Thoracic aorta (tissue), 2 donors: ENCODE measurements around the gene PDILT. TPM values are rescaled to one million over a fixed set of nuclear protein-coding genes. Genes with fewer than 3 reads are reported as not detected.

Experiments
- ATAC-seq: fragments of 150-250 bp; one replicate; pipeline ENCODE4 v1.8.0; 2017; ENCODE audit warnings: low read depth; ENCODE audit not compliant: insufficient number of reproducible peaks, low FRiP score
- DNase-seq: peaks from one replicate; pipeline ENCODE4 v3.0.0-alpha.2; 2020; ENCODE audit warnings: low spot score
- H3K27ac ChIP-seq, 2 donors: fragments of 200-600 bp; sonication (generic); 1 replicate in 1 of 2; 2 replicates in 1 of 2; pipeline ENCODE4 v1.5.1; 2016; ENCODE audit warnings: mild to moderate bottlenecking in 2 of 2, moderate library complexity in 2 of 2
- H3K27me3 ChIP-seq: fragments of 200-600 bp; sonication (generic); replicated peaks from 2 replicates; pipeline ENCODE4 v1.6.0; 2016; ENCODE audit warnings: mild to moderate bottlenecking; ENCODE audit not compliant: insufficient read depth
- H3K36me3 ChIP-seq: fragments of 200-600 bp; sonication (generic); one replicate; pipeline ENCODE4 v1.5.1; 2016
- H3K4me1 ChIP-seq, 2 donors: fragments of 200-600 bp; sonication (generic); 1 replicate in 1 of 2; 2 replicates in 1 of 2; pipeline versions ENCODE4 v1.5.1 to v1.6.0; 2016; ENCODE audit warnings: low read depth in 2 of 2, mild to moderate bottlenecking in 1 of 2; ENCODE audit not compliant: control insufficient read depth in 1 of 2
- H3K4me3 ChIP-seq: fragments of 200-600 bp; sonication (generic); 2 replicates; pipeline ENCODE4 v1.5.1; 2016; ENCODE audit warnings: mild to moderate bottlenecking
- H3K9me3 ChIP-seq: fragments of 200-600 bp; sonication (generic); 2 replicates; pipeline ENCODE4 v1.5.1; 2016
- total RNA-seq, 2 donors: library from RNA; depleted of rRNA; stranded (reverse); fragments of >200 nt; gene quantifications; one replicate each; pipeline versions ENCODE4 v1.1.0 to v1.2.3, GENCODE V29; 2016
- TF ChIP-seq, protein P1 (sequence below): fragments of 200-600 bp; sonication (generic); IDR thresholded peaks from one replicate; pipeline ENCODE4 v1.5.1; 2019; ENCODE audit warnings: antibody characterized with exemption

The PDILT gene
- total RNA-seq, 2 donors from 2014 or later = not detected

GRCh38 chr16:20401475-20402016 lies 3.0 kb downstream of the PDILT start:
- Histone ChIP-seq H3K27me3 (no peaks in the 10 kb centered on the region), H3K4me1 (no peaks in the 10 kb centered on the region), H3K4me3 (no peak overlapping the region), H3K36me3 (no peaks in the 10 kb centered on the region), H3K9me3 (no peaks in the 10 kb centered on the region), H3K27ac (no peak overlapping the region)
- no peak for ATAC-seq
- no peak for DNase-seq
- TF ChIP-seq, protein P1, sequence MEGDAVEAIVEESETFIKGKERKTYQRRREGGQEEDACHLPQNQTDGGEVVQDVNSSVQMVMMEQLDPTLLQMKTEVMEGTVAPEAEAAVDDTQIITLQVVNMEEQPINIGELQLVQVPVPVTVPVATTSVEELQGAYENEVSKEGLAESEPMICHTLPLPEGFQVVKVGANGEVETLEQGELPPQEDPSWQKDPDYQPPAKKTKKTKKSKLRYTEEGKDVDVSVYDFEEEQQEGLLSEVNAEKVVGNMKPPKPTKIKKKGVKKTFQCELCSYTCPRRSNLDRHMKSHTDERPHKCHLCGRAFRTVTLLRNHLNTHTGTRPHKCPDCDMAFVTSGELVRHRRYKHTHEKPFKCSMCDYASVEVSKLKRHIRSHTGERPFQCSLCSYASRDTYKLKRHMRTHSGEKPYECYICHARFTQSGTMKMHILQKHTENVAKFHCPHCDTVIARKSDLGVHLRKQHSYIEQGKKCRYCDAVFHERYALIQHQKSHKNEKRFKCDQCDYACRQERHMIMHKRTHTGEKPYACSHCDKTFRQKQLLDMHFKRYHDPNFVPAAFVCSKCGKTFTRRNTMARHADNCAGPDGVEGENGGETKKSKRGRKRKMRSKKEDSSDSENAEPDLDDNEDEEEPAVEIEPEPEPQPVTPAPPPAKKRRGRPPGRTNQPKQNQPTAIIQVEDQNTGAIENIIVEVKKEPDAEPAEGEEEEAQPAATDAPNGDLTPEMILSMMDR = no peak

GRCh38 chr16:20401066-20401465 lies 3.5 kb downstream of the PDILT start:
- H3K27ac ChIP-seq = no peak overlapping the region
- DNase-seq (no peak), ATAC-seq (no peak)
- H3K27me3 ChIP-seq = no peaks in the 10 kb centered on the region
- no peaks in the 10 kb centered on the region for H3K9me3 ChIP-seq
- TF ChIP-seq, protein P1 = no peak
- H3K36me3 ChIP-seq = no peaks in the 10 kb centered on the region
- no peak overlapping the region for H3K4me3 ChIP-seq
- no peaks in the 10 kb centered on the region for H3K4me1 ChIP-seq

- H3K4me1 ChIP-seq = peaks cover 4 to 5% of the 10 kb centered on the region in 2 donors
- H3K27me3 ChIP-seq = no peaks in the 10 kb centered on the region
- ATAC-seq (no peak), DNase-seq (no peak)
- TF ChIP-seq, protein P1 = no peak
- H3K9me3 ChIP-seq = no peaks in the 10 kb centered on the region
- no peak overlapping the region for H3K4me3 ChIP-seq
- H3K36me3 ChIP-seq = no peaks in the 10 kb centered on the region
- H3K27ac ChIP-seq = no peak overlapping the region
Measured at GRCh38 chr16:20399185-20399584, 5.4 kb downstream of the PDILT start.

DNA sequence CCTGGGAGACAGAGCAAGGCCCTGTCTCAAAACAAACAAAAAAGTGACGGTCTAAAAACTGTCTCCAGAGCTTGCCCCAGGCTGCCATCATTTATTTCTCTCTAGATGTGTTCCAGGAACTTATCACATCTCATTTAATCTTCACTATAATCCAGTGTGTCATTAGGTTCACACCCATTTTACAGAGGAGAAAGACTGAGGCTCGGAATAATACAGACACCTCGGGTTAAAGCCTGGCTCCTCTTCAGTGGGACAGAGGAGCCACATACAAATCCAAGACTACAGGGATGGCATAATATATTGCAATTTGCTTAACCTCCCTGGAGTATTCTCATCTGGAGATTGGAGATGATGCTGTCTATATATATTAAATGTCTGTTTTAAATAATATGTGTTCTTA lies 5.9 kb downstream of the PDILT start:
- no peak for DNase-seq
- H3K36me3 ChIP-seq = no peaks in the 10 kb centered on the region
- TF ChIP-seq, protein P1 = no peak

DNA sequence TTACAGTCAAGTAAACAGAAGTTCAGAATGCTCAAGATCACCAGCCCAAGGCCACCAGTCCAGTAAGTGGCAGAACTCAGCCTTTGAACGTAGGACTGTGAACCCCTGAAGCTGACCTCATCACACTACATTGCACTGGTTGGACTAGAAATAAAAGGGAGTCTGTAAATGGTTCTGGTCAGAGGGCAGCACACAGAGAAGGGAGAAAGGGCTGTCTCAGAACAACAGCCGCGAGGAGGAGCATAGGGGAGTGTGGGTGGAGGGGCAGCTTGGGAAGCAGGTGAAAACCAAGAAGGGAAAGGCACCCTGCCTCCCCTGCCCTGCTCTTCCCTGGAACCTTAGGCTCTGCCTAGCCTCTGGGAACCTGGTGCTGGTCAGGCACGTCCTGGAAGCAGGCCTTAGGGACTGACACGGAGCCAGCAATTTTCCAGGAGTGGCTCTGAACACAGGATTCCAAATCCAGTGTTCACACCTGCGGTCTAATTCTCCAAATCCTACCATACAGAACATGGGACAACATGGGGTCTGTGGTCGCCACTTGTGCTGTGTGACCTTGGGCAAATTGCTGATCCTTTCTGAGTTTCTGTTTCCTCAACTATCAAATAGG lies 7.0 kb downstream of the PDILT start:
- no peak overlapping the region for H3K4me3 ChIP-seq
- no peaks in the 10 kb centered on the region for H3K27me3 ChIP-seq
- H3K9me3 ChIP-seq = no peaks in the 10 kb centered on the region
- no peak for ATAC-seq
- no peak for DNase-seq
- peaks cover 12 to 16% of the 10 kb centered on the region in 2 donors for H3K4me1 ChIP-seq
- no peaks in the 10 kb centered on the region for H3K36me3 ChIP-seq
- TF ChIP-seq, protein P1 = no peak
- H3K27ac ChIP-seq = no peak overlapping the region

More for the DNA sequence above, 5.9 kb downstream of the PDILT start:
- H3K4me1 ChIP-seq = peaks cover 9 to 11% of the 10 kb centered on the region in 2 donors
- no peak overlapping the region for H3K4me3 ChIP-seq
- no peaks in the 10 kb centered on the region for H3K9me3 ChIP-seq
- no peak for ATAC-seq
- H3K27me3 ChIP-seq = no peaks in the 10 kb centered on the region
- no peak overlapping the region for H3K27ac ChIP-seq
